Upper lobe of right lung (tissue), 1 donor: Measurements from ENCODE around the gene TNS1. TPM values are rescaled to one million over a fixed set of nuclear protein-coding genes. Genes with fewer than 3 reads are reported as not detected.

Experiments used
- ATAC-seq: fragments of 200-7000 bp; cut with Tn5 transposase; one replicate; pipeline ENCODE4 v1.9.1; 2020; ENCODE audit warnings: mild to moderate bottlenecking, moderate library complexity
- DNase-seq: peaks from one replicate; pipeline ENCODE4 v3.0.0-alpha.2; 2020
- H3K27ac ChIP-seq: fragments of 200-600 bp; one replicate; pipeline ENCODE4 v1.8.0; 2022
- H3K27me3 ChIP-seq: fragments of 200-600 bp; one replicate; pipeline ENCODE4 v1.8.0; 2022; ENCODE audit warnings: mild to moderate bottlenecking
- H3K36me3 ChIP-seq: fragments of 200-600 bp; one replicate; pipeline ENCODE4 v1.8.0; 2022
- H3K4me1 ChIP-seq: fragments of 200-600 bp; one replicate; pipeline ENCODE4 v1.8.0; 2022
- H3K4me3 ChIP-seq: fragments of 200-600 bp; one replicate; pipeline ENCODE4 v1.8.0; 2022; ENCODE audit warnings: mild to moderate bottlenecking
- H3K9me3 ChIP-seq: fragments of 200-600 bp; one replicate; pipeline ENCODE4 v1.8.0; 2022
- CTCF ChIP-seq: fragments of 200-600 bp; IDR thresholded peaks from one replicate; pipeline ENCODE4 v1.8.0; 2022; ENCODE audit warnings: antibody characterized with exemption
- intact Hi-C: fragments of 100-400 bp; cut with DNase I; formaldehyde crosslinking; loops from one replicate; pipeline ENCODE4 v1.11.0; 2022
- total RNA-seq: library from RNA; stranded (reverse); fragmentation: NEBNext Ultra II Directional; extraction: Animal tissue kit (Norgen Biotek cat#: 25700); gene quantifications from one replicate; pipeline ENCODE4 v1.2.1, GENCODE V29; 2021
- donor health status: DM: no; HTN: yes; CAD: no; lungs with severe emphysema.

TNS1 gene
- total RNA-seq, 1 donor from 2014 or later: 669 TPM

GRCh38 chr2:217834744-217835513, 167.9 kb downstream of the TNS1 start:
- no peaks in the 10 kb centered on the region for H3K27me3 ChIP-seq
- intact Hi-C loops: no loop called here
- ATAC-seq (no peak), DNase-seq (no peak)
- H3K4me3 ChIP-seq: no peak overlapping the region
- H3K27ac ChIP-seq: peak overlapping the region; percentile 47
- no peak for TF ChIP-seq CTCF
- peaks cover 67% of the 10 kb centered on the region for H3K36me3 ChIP-seq
- H3K9me3 ChIP-seq: no peaks in the 10 kb centered on the region
- peaks cover 46% of the 10 kb centered on the region for H3K4me1 ChIP-seq

- H3K27me3 ChIP-seq: no peaks in the 10 kb centered on the region
- ATAC-seq (peak; percentile 42), DNase-seq (no peak)
- peak overlapping the region; percentile 47 for H3K27ac ChIP-seq
- H3K9me3 ChIP-seq: no peaks in the 10 kb centered on the region
- intact Hi-C loops: no loop called here
- peaks cover 41% of the 10 kb centered on the region for H3K4me1 ChIP-seq
- no peak for TF ChIP-seq CTCF
- peaks cover 72% of the 10 kb centered on the region for H3K36me3 ChIP-seq
- no peak overlapping the region for H3K4me3 ChIP-seq
Measured at GRCh38 chr2:217834057-217834620, 168.7 kb downstream of the TNS1 start.

- TF ChIP-seq CTCF: no peak
- DNase-seq (no peak), ATAC-seq (no peak)
- Histone ChIP-seq H3K27me3 (no peaks in the 10 kb centered on the region), H3K36me3 (peaks cover 77% of the 10 kb centered on the region), H3K27ac (peak overlapping the region; percentile 47), H3K4me3 (no peak overlapping the region), H3K9me3 (no peaks in the 10 kb centered on the region), H3K4me1 (peaks cover 41% of the 10 kb centered on the region)
- intact Hi-C loops: no loop called here
Measured at GRCh38 chr2:217833439-217833838, 169.4 kb downstream of the TNS1 start.

GRCh38 chr2:217832987-217833386, 169.8 kb downstream of the TNS1 start:
- peaks cover 80% of the 10 kb centered on the region for H3K36me3 ChIP-seq
- no peaks in the 10 kb centered on the region for H3K9me3 ChIP-seq
- TF ChIP-seq CTCF: no peak
- intact Hi-C loops: no loop called here
- ATAC-seq: no peak
- H3K27ac ChIP-seq: peak overlapping the region; percentile 47
- no peak for DNase-seq
- no peak overlapping the region for H3K4me3 ChIP-seq
- no peaks in the 10 kb centered on the region for H3K27me3 ChIP-seq
- peaks cover 42% of the 10 kb centered on the region for H3K4me1 ChIP-seq

GRCh38 chr2:217832115-217832514, 170.7 kb downstream of the TNS1 start:
- no peak overlapping the region for H3K4me3 ChIP-seq
- ATAC-seq: no peak
- H3K4me1 ChIP-seq: peaks cover 42% of the 10 kb centered on the region
- no peak for TF ChIP-seq CTCF
- no peaks in the 10 kb centered on the region for H3K9me3 ChIP-seq
- no peak for DNase-seq
- H3K27ac ChIP-seq: peak overlapping the region; percentile 25
- peaks cover 80% of the 10 kb centered on the region for H3K36me3 ChIP-seq
- intact Hi-C loops: no loop called here
- H3K27me3 ChIP-seq: no peaks in the 10 kb centered on the region
